Stomach (tissue), 9 donors: ENCODE data around the gene CUX1. TPM values are rescaled to one million over a fixed set of nuclear protein-coding genes. Genes with fewer than 3 reads are reported as not detected.
A peak's percentile ranks its signal among the peaks of the same experiment; 100 is the strongest.

ENCODE experiments used
- DNase-seq, 2 donors: peaks; one replicate each; pipeline versions ENCODE4 v3.0.0 to v3.0.0-alpha.2; 2013 to 2019
- H3K27ac ChIP-seq, 5 donors: fragments of 200-600 bp in 4 of 5; sonication (generic) in 4 of 5; one replicate each; pipeline ENCODE4 v1.5.1; 2013 to 2019; ENCODE audit warnings: mild to moderate bottlenecking in 1 of 5, moderate library complexity in 1 of 5
- H3K27me3 ChIP-seq, 3 donors: fragments of 200-600 bp; sonication (generic); one replicate each; pipeline ENCODE4 v1.5.1; 2017 to 2019; ENCODE audit warnings: mixed run types in 1 of 3
- H3K36me3 ChIP-seq, 4 donors: fragments of 200-600 bp; sonication (generic); 1 replicate in 3 of 4; 2 replicates in 1 of 4; pipeline ENCODE4 v1.5.1; 2016 to 2019
- H3K4me1 ChIP-seq, 4 donors: fragments of 200-600 bp; sonication (generic); one replicate each; pipeline ENCODE4 v1.5.1; 2016 to 2019
- H3K4me3 ChIP-seq, 4 donors: fragments of 200-600 bp; sonication (generic) in 3 of 4; one replicate each; pipeline ENCODE4 v1.5.1; 2016 to 2019; ENCODE audit warnings: mild to moderate bottlenecking in 1 of 4
- H3K9me3 ChIP-seq, 4 donors: fragments of 200-600 bp; sonication (generic); one replicate each; pipeline ENCODE4 v1.5.1; 2016 to 2019
- CTCF ChIP-seq, 7 experiments: fragments of 450-650 bp in 4 of 7; fragments of 200-600 bp in 3 of 7; sonication (generic) in 3 of 7; IDR thresholded peaks; one replicate each; pipeline ENCODE4 v1.5.1; 2016 to 2019; ENCODE audit warnings: antibody characterized with exemption in 7 of 7, control low read depth in 2 of 7, mild to moderate bottlenecking in 1 of 7
- EP300 ChIP-seq: sonication (generic); formaldehyde crosslinking; IDR thresholded peaks from one replicate; pipeline ENCODE4 v1.6.1; 2017; ENCODE audit warnings: antibody characterized with exemption
- POLR2A ChIP-seq, 4 donors: fragments of 450-650 bp; IDR thresholded peaks; one replicate each; pipeline ENCODE4 v1.6.1; 2016; ENCODE audit warnings: antibody characterized with exemption in 4 of 4, control low read depth in 2 of 4, mild to moderate bottlenecking in 1 of 4, moderate library complexity in 1 of 4
- POLR2AphosphoS5 ChIP-seq, 3 donors: sonication (generic); formaldehyde crosslinking; IDR thresholded peaks; one replicate each; pipeline ENCODE4 v1.6.1; 2016; ENCODE audit warnings: antibody characterized with exemption in 3 of 3
- WGBS, 5 donors: extraction: QIAGEN DNeasy Blood & Tissue Kit in 3 of 5; methylation state at CpG; one replicate each; pipeline versions ENCODE4 v1.1.5 to v1.1.7; 2013 to 2018; 5-methylcytosine and 5-hydroxymethylcytosine counted together
- intact Hi-C: fragments of 100-400 bp; cut with DNase I; formaldehyde crosslinking; loops from one replicate; pipeline ENCODE4 v1.15.1; 2023; ENCODE audit warnings: low total_unique reads
- polyA plus RNA-seq, 3 donors: library from polyadenylated mRNA; stranded (reverse); fragments of 200-250 nt; gene quantifications; one replicate each; pipeline ENCODE4 v1.2.3, GENCODE V29; 2013
- total RNA-seq, 5 donors: library from RNA; depleted of rRNA; stranded (reverse); fragments of >200 nt; gene quantifications; one replicate each; pipeline versions ENCODE4 v1.1.0 to v1.2.3, GENCODE V29; 2014 to 2016
- donor health status: healthy with polysubstance abuse.
- donor health status: Bipolar disorder and iron deficiency.
- donor health status: healthy.

Gene CUX1
- total and polyA plus RNA-seq, 8 donors = 24.7 to 201 (median 54.7) TPM

DNA sequence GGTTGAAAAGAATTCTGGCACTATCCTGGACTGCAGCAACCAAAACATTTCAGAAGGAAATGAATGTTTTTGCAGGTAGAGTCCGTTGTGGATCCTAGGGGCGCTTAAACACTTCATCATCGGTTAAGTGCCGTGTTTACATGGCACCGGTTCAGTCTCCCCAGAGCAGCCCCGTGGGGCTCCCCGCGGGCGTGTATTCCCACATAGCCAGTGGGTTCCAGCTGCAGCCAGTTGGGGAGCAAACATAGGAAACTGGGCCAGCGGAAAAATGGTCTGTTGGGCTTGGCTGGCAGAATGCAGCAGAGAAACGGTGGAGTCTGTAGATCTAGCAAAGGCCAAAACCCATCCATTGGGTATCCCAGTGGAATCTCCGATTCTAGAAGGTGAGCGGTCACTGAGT lies 356.2 kb downstream of the CUX1 start:
- no peak overlapping the region for H3K4me3 ChIP-seq
- WGBS, 5 donors = 78 to 90% (median 87%) methylated on average over 13 of the region's 13 CpGs
- H3K27ac ChIP-seq = no peak overlapping the region
- no peaks in the 10 kb centered on the region for H3K9me3 ChIP-seq
- no peak for TF ChIP-seq CTCF (IDR thresholded peaks at IDR 0.05)
- TF ChIP-seq POLR2A (IDR thresholded peaks at IDR 0.05) = no peak
- TF ChIP-seq EP300 = no peak
- TF ChIP-seq POLR2AphosphoS5 (IDR thresholded peaks at IDR 0.05) = no peak
- intact Hi-C loops = no loop called here
- no peaks in the 10 kb centered on the region for H3K27me3 ChIP-seq
- peaks cover 13 to 74% (median 73%) of the 10 kb centered on the region in 4 donors for H3K36me3 ChIP-seq
- H3K4me1 ChIP-seq = peaks cover 0 to 12% (median 8%) of the 10 kb centered on the region in 4 donors
- DNase-seq = no peak

DNA sequence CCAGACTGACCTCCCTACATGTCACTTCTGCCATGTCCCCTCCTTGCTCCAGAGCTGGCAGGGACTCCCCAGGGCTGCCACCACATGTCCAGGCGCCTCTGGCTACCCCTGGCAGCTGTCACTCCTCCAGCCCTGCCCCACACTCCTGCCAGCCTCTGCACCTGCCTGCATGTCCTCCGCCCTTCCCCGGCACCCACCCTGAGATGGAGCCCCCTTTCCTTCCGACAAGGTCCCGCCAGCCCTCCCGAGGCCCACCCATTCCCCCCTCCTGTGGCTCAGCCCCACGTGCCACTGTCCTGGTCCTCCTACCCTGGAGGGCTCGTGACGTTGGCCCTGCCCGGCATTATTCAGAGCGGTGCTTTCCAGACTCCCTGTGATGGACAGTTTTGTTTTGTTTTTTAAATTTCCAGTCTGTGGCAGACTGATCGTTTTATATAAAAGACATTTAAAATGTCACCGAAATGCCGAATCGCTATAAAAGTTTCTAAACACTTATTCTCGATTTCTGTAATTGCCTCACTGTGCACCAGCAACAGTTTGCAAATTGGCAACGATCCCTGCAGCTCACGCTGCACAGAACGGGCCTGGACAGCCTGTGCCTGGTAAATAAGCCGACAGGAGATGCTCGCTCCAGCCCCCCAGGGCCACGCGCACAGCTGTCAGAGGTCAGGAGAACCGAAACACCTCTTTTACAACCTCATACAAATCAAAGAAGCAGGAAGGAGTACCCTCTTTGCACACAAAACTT lies 358.2 kb downstream of the CUX1 start:
- Histone ChIP-seq H3K4me3 (no peak overlapping the region), H3K9me3 (no peaks in the 10 kb centered on the region), H3K36me3 (peaks cover 17 to 89% (median 86%) of the 10 kb centered on the region in 4 donors), H3K27ac (peak overlapping the region in 1 of 5 donors; percentile 24), H3K27me3 (no peaks in the 10 kb centered on the region), H3K4me1 (no peaks in the 10 kb centered on the region)
- intact Hi-C loops = no loop called here
- TF ChIP-seq POLR2AphosphoS5 (IDR thresholded peaks at IDR 0.05) (no peak), CTCF (IDR thresholded peaks at IDR 0.05) (no peak), EP300 (no peak), POLR2A (IDR thresholded peaks at IDR 0.05) (no peak)
- WGBS, 5 donors = 81 to 92% (median 86%) methylated on average over 24 of the region's 24 CpGs
- peak in 1 of 2 donors; percentile 20 for DNase-seq

GRCh38 chr7:102178410-102178809 lies 361.0 kb downstream of the CUX1 start:
- intact Hi-C loops = no loop called here
- Histone ChIP-seq H3K27ac (no peak overlapping the region), H3K4me3 (no peak overlapping the region), H3K4me1 (no peaks in the 10 kb centered on the region), H3K9me3 (no peaks in the 10 kb centered on the region), H3K27me3 (no peaks in the 10 kb centered on the region), H3K36me3 (peaks cover 15 to 89% (median 86%) of the 10 kb centered on the region in 4 donors)
- 92 to 97% (median 95%) methylated on average over 12 to 18 of the region's 18 CpGs for WGBS, 5 donors
- TF ChIP-seq POLR2AphosphoS5 (IDR thresholded peaks at IDR 0.05) (no peak), POLR2A (IDR thresholded peaks at IDR 0.05) (no peak), CTCF (IDR thresholded peaks at IDR 0.05) (no peak), EP300 (no peak)
- no peak for DNase-seq

GRCh38 chr7:102180727-102181126 lies 363.3 kb downstream of the CUX1 start:
- H3K27ac ChIP-seq = no peak overlapping the region
- DNase-seq = no peak
- no peak overlapping the region for H3K4me3 ChIP-seq
- TF ChIP-seq CTCF (IDR thresholded peaks at IDR 0.05) (no peak), POLR2A (IDR thresholded peaks at IDR 0.05) (no peak), EP300 (no peak), POLR2AphosphoS5 (IDR thresholded peaks at IDR 0.05) (no peak)
- intact Hi-C loops = no loop called here
- no peaks in the 10 kb centered on the region for H3K9me3 ChIP-seq
- no peaks in the 10 kb centered on the region for H3K4me1 ChIP-seq
- WGBS, 5 donors = 92 to 96% (median 93%) methylated on average over 10 of the region's 10 CpGs
- H3K36me3 ChIP-seq = peaks cover 19 to 89% (median 86%) of the 10 kb centered on the region in 4 donors
- H3K27me3 ChIP-seq = no peaks in the 10 kb centered on the region
